Keratinocyte (primary cell): ENCODE data around the gene MAN1C1. TPM values are rescaled to one million over a fixed set of nuclear protein-coding genes. Genes with fewer than 3 reads are reported as not detected.

ENCODE experiments used
- DNase-seq: peaks from one replicate; pipeline ENCODE4 v3.0.0-alpha.2; 2011; ENCODE audit warnings: low read depth, missing footprints, low spot score
- FAIRE-seq: peaks from 2 replicates; lab custom pipeline; 2011; peaks lifted over from hg19 to GRCh38; lab: Jason Lieb, UNC
- H2AFZ ChIP-seq: 2 replicates; pipeline ENCODE4 v1.6.0; 2012; ENCODE audit warnings: low read length, control low read depth, inconsistent platforms; ENCODE audit not compliant: control insufficient read depth
- H3K27ac ChIP-seq: 2 replicates; pipeline ENCODE4 v1.5.1; 2011; ENCODE audit warnings: low read length; ENCODE audit not compliant: control insufficient read depth, insufficient read depth
- H3K27me3 ChIP-seq: 3 replicates; pipeline ENCODE4 v1.6.0; 2011; ENCODE audit warnings: low read length; ENCODE audit not compliant: control insufficient read depth, insufficient read depth; ENCODE audit errors: extremely low read depth
- H3K36me3 ChIP-seq, 2 experiments: 2 replicates in 1 of 2; 3 replicates in 1 of 2; pipeline ENCODE4 v1.5.1; 2011; ENCODE audit warnings: low read length in 2 of 2, mild to moderate bottlenecking in 1 of 2; ENCODE audit not compliant: control insufficient read depth in 2 of 2, insufficient read depth in 2 of 2; ENCODE audit errors: extremely low read depth in 1 of 2
- H3K4me1 ChIP-seq: 3 replicates; pipeline ENCODE4 v1.5.1; 2011; ENCODE audit warnings: low read length; ENCODE audit not compliant: control insufficient read depth, insufficient read depth; ENCODE audit errors: extremely low read depth
- H3K4me2 ChIP-seq: 3 replicates; pipeline ENCODE4 v1.6.0; 2011; ENCODE audit warnings: low read depth, low read length; ENCODE audit not compliant: control insufficient read depth, insufficient read depth; ENCODE audit errors: extremely low read depth
- H3K4me3 ChIP-seq, 3 experiments: fragments of 200-600 bp in 1 of 3; sonication (generic) in 1 of 3; 2 replicates in 2 of 3; 3 replicates in 1 of 3; pipeline ENCODE4 v1.5.1; 2011 to 2016; ENCODE audit warnings: low read length in 3 of 3, mild to moderate bottlenecking in 3 of 3, control low read depth in 2 of 3, inconsistent platforms in 1 of 3, low read depth in 1 of 3, mixed read lengths in 1 of 3, mixed run types in 1 of 3, moderate library complexity in 1 of 3; ENCODE audit not compliant: control insufficient read depth in 2 of 3, insufficient read depth in 2 of 3; ENCODE audit errors: extremely low read depth in 1 of 3
- H3K79me2 ChIP-seq: 2 replicates; pipeline ENCODE4 v1.6.0; 2012; ENCODE audit warnings: low read length; ENCODE audit not compliant: control insufficient read depth, insufficient read depth
- H3K9ac ChIP-seq: 3 replicates; pipeline ENCODE4 v1.6.0; 2011; ENCODE audit warnings: low read length; ENCODE audit not compliant: control insufficient read depth, insufficient read depth; ENCODE audit errors: extremely low read depth
- H3K9me1 ChIP-seq: 3 replicates; pipeline ENCODE4 v1.6.0; 2011; ENCODE audit warnings: low read length; ENCODE audit not compliant: control insufficient read depth, insufficient read depth; ENCODE audit errors: extremely low read depth
- H3K9me3 ChIP-seq: 2 replicates; pipeline ENCODE4 v1.5.1; 2012; ENCODE audit warnings: low read depth, low read length; ENCODE audit not compliant: control insufficient read depth
- H4K20me1 ChIP-seq: 3 replicates; pipeline ENCODE4 v1.6.0; 2011; ENCODE audit warnings: low read length; ENCODE audit not compliant: control insufficient read depth, insufficient read depth; ENCODE audit errors: extremely low read depth
- EZH2 ChIP-seq: IDR thresholded peaks from one replicate; pipeline ENCODE4 v1.6.1; 2012; ENCODE audit warnings: inconsistent platforms, mild to moderate bottlenecking, low read length, moderate library complexity
- dilution Hi-C: fragments of 300-500 bp; cut with MboI; formaldehyde crosslinking; loops from one replicate; pipeline ENCODE4 v1.7.0; 2020; ENCODE audit warnings: low sequenced_read_pairs; ENCODE audit not compliant: extremely low pct_ligation_motif_present
- polyA plus RNA-seq, 5 experiments: library from polyadenylated mRNA; depleted of rRNA in 3 of 5; stranded (reverse) in 3 of 5; stranded (forward) in 1 of 5; unstranded in 1 of 5; fragments of >200 nt; gene quantifications; 1 replicate in 1 of 5; 2 replicates in 3 of 5; 3 replicates in 1 of 5; pipeline versions ENCODE4 v1.2.1 to v1.2.3, GENCODE V29; 2011 to 2012; ENCODE audit warnings: missing spikeins in 2 of 5, low read depth in 1 of 5, low replicate concordance in 1 of 5
- TF ChIP-seq, protein P1 (sequence below), 3 experiments: IDR thresholded peaks in 1 of 3; conservative IDR thresholded peaks in 1 of 3; optimal IDR thresholded peaks in 1 of 3; 2 replicates in 2 of 3; 3 replicates in 1 of 3; pipeline versions ENCODE3 to v1.5.1; 2011; ENCODE audit warnings: low read length in 3 of 3, mild to moderate bottlenecking in 3 of 3, moderate library complexity in 2 of 3, control low read depth in 1 of 3, inconsistent platforms in 1 of 3; ENCODE audit not compliant: insufficient read depth in 2 of 3; ENCODE audit errors: extremely low read depth in 1 of 3

MAN1C1 gene
- polyA plus RNA-seq, 1 donor (not counting 4 experiments of a cell fraction or from before 2014, with no cell fraction given): 0.07 TPM

DNA sequence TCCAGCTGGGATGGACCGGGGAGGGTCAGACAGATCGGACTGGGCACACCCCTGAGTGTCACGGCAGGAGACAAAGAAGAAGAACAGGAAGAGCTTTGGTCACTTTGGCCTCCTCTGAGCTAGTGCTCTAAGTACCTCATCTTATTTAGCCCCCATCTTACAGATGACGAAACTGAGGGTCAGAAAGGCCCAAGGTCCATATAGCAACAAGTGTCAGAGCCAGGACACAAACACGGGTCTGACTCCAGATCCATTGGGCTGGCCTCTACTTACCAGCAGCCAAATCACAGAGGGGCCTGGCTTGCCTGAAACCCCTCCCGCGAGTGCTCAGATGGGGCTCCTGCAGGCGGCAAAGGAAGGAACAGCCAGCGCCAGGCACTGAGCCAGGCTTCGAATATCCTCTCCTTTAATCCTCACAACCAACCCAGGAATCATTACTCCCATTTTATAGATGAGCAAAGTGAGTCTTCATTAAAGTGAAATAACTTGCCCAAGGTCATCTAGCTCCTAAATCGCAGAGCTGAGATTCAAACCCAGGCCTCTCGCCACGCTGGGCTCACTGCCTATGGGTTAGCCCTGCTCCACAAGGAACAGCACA is 157.7 kb downstream of the MAN1C1 start:
- DNase-seq (no peak), FAIRE-seq (no peak)
- H3K27me3 ChIP-seq: peaks cover 16% of the 10 kb centered on the region
- H3K36me3 ChIP-seq: no peaks in the 10 kb centered on the region
- TF ChIP-seq EZH2: no peak
- TF ChIP-seq, protein P1, sequence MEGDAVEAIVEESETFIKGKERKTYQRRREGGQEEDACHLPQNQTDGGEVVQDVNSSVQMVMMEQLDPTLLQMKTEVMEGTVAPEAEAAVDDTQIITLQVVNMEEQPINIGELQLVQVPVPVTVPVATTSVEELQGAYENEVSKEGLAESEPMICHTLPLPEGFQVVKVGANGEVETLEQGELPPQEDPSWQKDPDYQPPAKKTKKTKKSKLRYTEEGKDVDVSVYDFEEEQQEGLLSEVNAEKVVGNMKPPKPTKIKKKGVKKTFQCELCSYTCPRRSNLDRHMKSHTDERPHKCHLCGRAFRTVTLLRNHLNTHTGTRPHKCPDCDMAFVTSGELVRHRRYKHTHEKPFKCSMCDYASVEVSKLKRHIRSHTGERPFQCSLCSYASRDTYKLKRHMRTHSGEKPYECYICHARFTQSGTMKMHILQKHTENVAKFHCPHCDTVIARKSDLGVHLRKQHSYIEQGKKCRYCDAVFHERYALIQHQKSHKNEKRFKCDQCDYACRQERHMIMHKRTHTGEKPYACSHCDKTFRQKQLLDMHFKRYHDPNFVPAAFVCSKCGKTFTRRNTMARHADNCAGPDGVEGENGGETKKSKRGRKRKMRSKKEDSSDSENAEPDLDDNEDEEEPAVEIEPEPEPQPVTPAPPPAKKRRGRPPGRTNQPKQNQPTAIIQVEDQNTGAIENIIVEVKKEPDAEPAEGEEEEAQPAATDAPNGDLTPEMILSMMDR (optimal IDR thresholded peaks at IDR 0.05 in 1 of 3, IDR thresholded peaks at IDR 0.05 in 1 of 3, conservative IDR thresholded peaks at IDR 0.05 in 1 of 3; ENCODE audit: extremely low read depth in 1 of 3, insufficient read depth in 2 of 3, low read length in 3 of 3): no peak
- H3K4me1 ChIP-seq: no peaks in the 10 kb centered on the region
- H2AFZ ChIP-seq: no peak overlapping the region
- dilution Hi-C loops: no loop called here
- no peak overlapping the region for H3K9ac ChIP-seq
- no peaks in the 10 kb centered on the region for H3K9me3 ChIP-seq
- no peak overlapping the region for H3K4me3 ChIP-seq
- no peak overlapping the region for H3K4me2 ChIP-seq
- no peaks in the 10 kb centered on the region for H3K79me2 ChIP-seq
- H4K20me1 ChIP-seq: no peaks in the 10 kb centered on the region
- no peak overlapping the region for H3K27ac ChIP-seq
- H3K9me1 ChIP-seq: no peaks in the 10 kb centered on the region

DNA sequence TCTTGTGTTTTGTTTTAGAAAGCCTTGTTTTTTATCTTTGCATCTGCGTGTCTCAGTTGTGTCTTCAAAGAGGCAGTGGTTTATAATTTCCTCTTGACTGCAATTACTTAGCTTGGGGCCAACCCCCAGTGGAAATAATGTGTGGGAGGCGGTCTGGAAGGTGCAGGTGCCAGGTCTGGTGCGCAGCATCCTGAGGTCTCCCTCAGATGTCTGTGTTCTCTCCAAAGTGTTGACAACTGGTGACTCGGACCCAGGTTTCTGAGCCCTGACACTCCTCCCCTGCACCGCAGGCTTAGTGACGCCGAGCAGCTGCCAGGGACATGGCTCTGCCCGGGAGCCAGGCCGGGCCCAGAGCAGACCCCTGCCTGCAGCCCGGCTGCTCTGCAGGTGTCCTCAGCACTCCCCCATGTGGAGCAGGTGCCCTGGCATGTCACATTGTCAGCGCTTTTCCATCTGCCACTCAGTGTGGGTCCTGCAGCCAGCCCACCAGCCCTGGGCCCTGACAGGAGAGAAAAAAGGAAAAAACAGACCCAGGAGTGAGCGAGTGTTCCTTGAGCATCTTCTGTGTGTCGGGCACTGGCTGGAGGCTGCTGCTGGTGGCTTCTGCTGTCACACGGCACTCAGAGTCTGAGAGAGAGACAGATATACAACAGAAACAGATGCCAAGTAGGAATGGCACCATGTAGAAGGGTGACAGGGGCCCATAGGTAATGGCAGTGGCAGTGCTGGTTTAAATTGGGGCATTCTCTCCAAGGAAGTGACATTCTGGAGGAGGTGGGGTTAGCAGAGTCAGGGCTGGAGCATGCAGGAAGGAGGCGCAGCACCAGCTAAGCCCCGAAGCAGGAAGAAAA is 158.6 kb downstream of the MAN1C1 start:
- no peak overlapping the region for H3K4me3 ChIP-seq
- H2AFZ ChIP-seq: no peak overlapping the region
- peaks cover 8% of the 10 kb centered on the region for H3K27me3 ChIP-seq
- no peaks in the 10 kb centered on the region for H3K9me1 ChIP-seq
- FAIRE-seq (no peak), DNase-seq (no peak)
- no peak overlapping the region for H3K4me2 ChIP-seq
- no peak overlapping the region for H3K27ac ChIP-seq
- H3K4me1 ChIP-seq: no peaks in the 10 kb centered on the region
- no peaks in the 10 kb centered on the region for H4K20me1 ChIP-seq
- H3K9me3 ChIP-seq: no peaks in the 10 kb centered on the region
- no peaks in the 10 kb centered on the region for H3K79me2 ChIP-seq
- no peaks in the 10 kb centered on the region for H3K36me3 ChIP-seq
- dilution Hi-C loops: no loop called here
- TF ChIP-seq EZH2: no peak
- TF ChIP-seq, protein P1 (optimal IDR thresholded peaks at IDR 0.05 in 1 of 3, IDR thresholded peaks at IDR 0.05 in 1 of 3, conservative IDR thresholded peaks at IDR 0.05 in 1 of 3; ENCODE audit: extremely low read depth in 1 of 3, insufficient read depth in 2 of 3, low read length in 3 of 3): no peak
- no peak overlapping the region for H3K9ac ChIP-seq
